NB4 (cell line): ENCODE measurements around the gene CYCS.

Experiments used
- DNase-seq: peaks from one replicate; pipeline ENCODE4 v3.0.0; 2010; ENCODE audit warnings: low read depth
- H3K4me3 ChIP-seq: one replicate; pipeline ENCODE4 v1.5.1; 2011; ENCODE audit warnings: mild to moderate bottlenecking, low read depth, low read length, moderate library complexity
- CTCF ChIP-seq: IDR thresholded peaks from one replicate; pipeline ENCODE4 v1.5.1; 2012; ENCODE audit warnings: low read depth, low read length
- MAX ChIP-seq: IDR thresholded peaks from 2 replicates; pipeline ENCODE4 v1.6.1; 2011; ENCODE audit warnings: low read depth, low read length
- MYC ChIP-seq: IDR thresholded peaks from 2 replicates; pipeline ENCODE4 v1.6.1; 2011; ENCODE audit warnings: low read depth, low read length
- POLR2A ChIP-seq: IDR thresholded peaks from 2 replicates; pipeline ENCODE4 v1.6.1; 2011; ENCODE audit warnings: mild to moderate bottlenecking; ENCODE audit not compliant: insufficient read length; ENCODE audit errors: extremely low read depth

The CYCS gene

GRCh38 chr7:25075459-25075858 is 49.6 kb downstream of the CYCS start:
- DNase-seq = no peak
- no peak overlapping the region for H3K4me3 ChIP-seq
- TF ChIP-seq MYC (no peak), CTCF (no peak), MAX (no peak), POLR2A (no peak)

GRCh38 chr7:25073451-25073850 is 51.6 kb downstream of the CYCS start:
- no peak for DNase-seq
- no peak for TF ChIP-seq CTCF
- no peak for TF ChIP-seq MYC
- TF ChIP-seq MAX = no peak
- no peak for TF ChIP-seq POLR2A
- H3K4me3 ChIP-seq = no peak overlapping the region
